HepG2 (cell line): ENCODE data around the gene ORC2. TPM values are rescaled to one million over a fixed set of nuclear protein-coding genes. Genes with fewer than 3 reads are reported as not detected.

Source experiments
- AGO1 ChIP-seq: fragments of 200-400 bp; formaldehyde crosslinking; IDR thresholded peaks from 2 replicates; pipeline ENCODE4 v1.6.1; 2017; ENCODE audit warnings: mild to moderate bottlenecking, low read depth, low read length, moderate library complexity; ENCODE audit not compliant: poor library complexity, severe bottlenecking
- ARNT ChIP-seq: fragments of 450-650 bp; IDR thresholded peaks from 2 replicates; pipeline ENCODE4 v1.6.1; 2017
- CREB1 ChIP-seq, 2 experiments: fragments of 450-650 bp in 1 of 2; IDR thresholded peaks; 2 replicates each; pipeline ENCODE4 v1.6.1; 2016 to 2017; ENCODE audit warnings: control low read depth in 1 of 2, mild to moderate bottlenecking in 1 of 2, missing compliant biosample characterization in 1 of 2, missing genetic modification characterization in 1 of 2
- E2F2 ChIP-seq: sonication (generic); formaldehyde crosslinking; IDR thresholded peaks from 2 replicates; pipeline ENCODE4 v1.4.0; 2020; ENCODE audit warnings: missing genetic modification reagents, borderline replicate concordance
- ERF ChIP-seq: IDR thresholded peaks from 2 replicates; pipeline ENCODE4 v1.6.1; 2018; ENCODE audit warnings: missing biosample characterization, missing genetic modification reagents
- EZH2 ChIP-seq: conservative IDR thresholded peaks from 2 replicates; pipeline ENCODE4 v1.6.1; 2012; ENCODE audit warnings: mild to moderate bottlenecking, low read depth, low read length, moderate library complexity
- HDAC1 ChIP-seq: sonication (generic); formaldehyde crosslinking; IDR thresholded peaks from 2 replicates; pipeline ENCODE4 v1.5.1; 2020; ENCODE audit warnings: mild to moderate bottlenecking, missing genetic modification reagents
- HNF4A ChIP-seq: sonication (generic); formaldehyde crosslinking; IDR thresholded peaks from 2 replicates; pipeline ENCODE4 v1.4.0; 2020; ENCODE audit warnings: missing genetic modification reagents
- JDP2 ChIP-seq: sonication (generic); formaldehyde crosslinking; IDR thresholded peaks from 2 replicates; pipeline ENCODE4 v1.8.1; 2022; ENCODE audit warnings: missing genetic modification reagents, borderline replicate concordance
- KAT2B ChIP-seq: fragments of 150-350 bp; IDR thresholded peaks from 2 replicates; pipeline ENCODE4 v1.6.1; 2014; ENCODE audit warnings: low read depth, low read length, borderline replicate concordance
- MIER2 ChIP-seq: IDR thresholded peaks from 2 replicates; pipeline ENCODE4 v1.6.1; 2016; ENCODE audit warnings: missing biosample characterization, missing genetic modification reagents
- MXD1 ChIP-seq: sonication (generic); formaldehyde crosslinking; IDR thresholded peaks from 2 replicates; pipeline ENCODE4 v1.4.0; 2020; ENCODE audit warnings: mild to moderate bottlenecking, missing genetic modification reagents
- MXI1 ChIP-seq: IDR thresholded peaks from 3 replicates; pipeline ENCODE4 v1.6.1; 2012; ENCODE audit warnings: low read depth, low read length, inconsistent platforms, borderline replicate concordance
- TBX2 ChIP-seq: sonication (generic); formaldehyde crosslinking; IDR thresholded peaks from 2 replicates; pipeline ENCODE4 v1.5.0; 2020; ENCODE audit warnings: missing genetic modification reagents, mild to moderate bottlenecking, borderline replicate concordance
- ZBTB20 ChIP-seq: sonication (generic); formaldehyde crosslinking; IDR thresholded peaks from 2 replicates; pipeline ENCODE4 v1.8.1; 2023; ENCODE audit warnings: missing genetic modification reagents, low read depth, mild to moderate bottlenecking, borderline replicate concordance
- ZBTB46 ChIP-seq: sonication (generic); formaldehyde crosslinking; IDR thresholded peaks from 2 replicates; pipeline ENCODE4 v1.4.0; 2020; ENCODE audit warnings: mild to moderate bottlenecking, missing genetic modification reagents, borderline replicate concordance
- ZFP62 ChIP-seq: sonication (generic); formaldehyde crosslinking; IDR thresholded peaks from 2 replicates; pipeline ENCODE4 v1.4.0; 2020; ENCODE audit warnings: missing genetic modification reagents
- ZNF430 ChIP-seq: sonication (generic); formaldehyde crosslinking; IDR thresholded peaks from 2 replicates; pipeline ENCODE4 v1.9.0; 2021; ENCODE audit warnings: mild to moderate bottlenecking, missing genetic modification reagents
- ZNF644 ChIP-seq: IDR thresholded peaks from 2 replicates; pipeline ENCODE4 v1.6.1; 2016; ENCODE audit warnings: low read depth
- ZSCAN9 ChIP-seq: IDR thresholded peaks from 2 replicates; pipeline ENCODE4 v1.6.1; 2016; ENCODE audit warnings: borderline replicate concordance
- polyA plus RNA-seq, 8 experiments: library from polyadenylated mRNA; depleted of rRNA in 3 of 8; stranded (reverse) in 7 of 8; unstranded in 1 of 8; fragments of >200 nt; fragmentation: Illumina TruSeq in 4 of 8; extraction: Trizol in 4 of 8; gene quantifications; 2 replicates each; pipeline versions ENCODE4 v1.2.1 to v1.2.3, GENCODE V29; 2011 to 2016; ENCODE audit warnings: low read depth in 4 of 8, missing spikeins in 1 of 8, mixed read lengths in 1 of 8; ENCODE audit not compliant: insufficient read depth in 1 of 8
- total RNA-seq, 5 experiments: library from RNA; depleted of rRNA; stranded (reverse); fragments of >200 nt; fragmentation: Illumina TruSeq; extraction: Trizol; gene quantifications; 2 replicates each; pipeline ENCODE4 v1.2.3, GENCODE V29; 2016; ENCODE audit warnings: low read depth in 1 of 5
- TF ChIP-seq, protein P1 (sequence below): sonication (generic); formaldehyde crosslinking; IDR thresholded peaks from 2 replicates; pipeline ENCODE4 v1.5.0; 2020; ENCODE audit warnings: missing genetic modification reagents
- TF ChIP-seq, protein P2 (sequence below): sonication (generic); formaldehyde crosslinking; IDR thresholded peaks from 2 replicates; pipeline ENCODE4 v1.4.0; 2020; ENCODE audit warnings: missing genetic modification reagents, borderline replicate concordance

ORC2 gene
- total and polyA plus RNA-seq, 2 of the 13 experiments (the other 11 are each of a cell fraction or from before 2014, with no cell fraction given): 19.3 to 73.5 TPM

DNA sequence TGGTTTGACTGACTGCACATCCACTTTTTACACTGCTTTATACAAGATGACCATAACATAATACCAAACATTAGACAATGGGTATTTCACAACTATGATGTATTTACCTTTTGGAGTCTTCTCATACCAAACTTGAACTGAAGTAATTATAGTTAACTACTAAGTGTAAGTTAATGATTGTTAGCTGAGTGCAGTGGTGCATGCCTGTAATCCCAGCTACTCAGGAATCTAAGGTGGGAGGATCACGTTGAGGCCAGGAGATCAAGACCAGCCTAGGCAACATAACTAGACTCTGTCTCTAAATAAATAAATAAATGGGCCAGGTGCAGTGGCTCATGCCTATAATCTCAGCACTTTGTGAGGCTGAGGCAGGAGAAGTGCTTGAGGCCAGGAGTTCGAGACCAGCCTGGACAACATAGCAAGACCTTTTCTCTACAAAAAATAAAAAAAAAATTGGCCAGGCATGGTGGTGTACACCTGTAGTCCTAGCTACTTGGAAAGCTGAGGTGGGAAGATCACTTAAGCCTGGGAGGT, 44.9 kb upstream of the ORC2 start (continued):
- no peak for TF ChIP-seq E2F2 (CRISPR knock-in tag)
- peak; percentile 54 for TF ChIP-seq HNF4A (CRISPR knock-in tag)
- peak; percentile 81 for TF ChIP-seq ZNF644 (CRISPR knock-in tag)
- TF ChIP-seq, protein P1, sequence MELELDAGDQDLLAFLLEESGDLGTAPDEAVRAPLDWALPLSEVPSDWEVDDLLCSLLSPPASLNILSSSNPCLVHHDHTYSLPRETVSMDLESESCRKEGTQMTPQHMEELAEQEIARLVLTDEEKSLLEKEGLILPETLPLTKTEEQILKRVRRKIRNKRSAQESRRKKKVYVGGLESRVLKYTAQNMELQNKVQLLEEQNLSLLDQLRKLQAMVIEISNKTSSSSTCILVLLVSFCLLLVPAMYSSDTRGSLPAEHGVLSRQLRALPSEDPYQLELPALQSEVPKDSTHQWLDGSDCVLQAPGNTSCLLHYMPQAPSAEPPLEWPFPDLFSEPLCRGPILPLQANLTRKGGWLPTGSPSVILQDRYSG (CRISPR knock-in tag): no peak
- TF ChIP-seq ARNT: no peak
- no peak; the same call in 1 of the 2 replicates for TF ChIP-seq MIER2 (CRISPR knock-in tag)
- no peak for TF ChIP-seq ZSCAN9 (CRISPR knock-in tag)
- TF ChIP-seq JDP2 (CRISPR knock-in tag): no peak
- no peak for TF ChIP-seq AGO1
- 0 out of 2 replicates have a peak, but pooled peaks have one; percentile 30 for TF ChIP-seq ZBTB20 (CRISPR knock-in tag)
- TF ChIP-seq TBX2 (CRISPR knock-in tag): peak; percentile 92
- TF ChIP-seq CREB1 (IDR thresholded peaks at IDR 0.05): peak; percentile 23; the same call in 1 of the 2 replicates
- TF ChIP-seq CREB1 (CRISPR knock-in tag; IDR thresholded peaks at IDR 0.05): peak; percentile 62
- TF ChIP-seq EZH2: no peak
- no peak for TF ChIP-seq KAT2B
- TF ChIP-seq, protein P2, sequence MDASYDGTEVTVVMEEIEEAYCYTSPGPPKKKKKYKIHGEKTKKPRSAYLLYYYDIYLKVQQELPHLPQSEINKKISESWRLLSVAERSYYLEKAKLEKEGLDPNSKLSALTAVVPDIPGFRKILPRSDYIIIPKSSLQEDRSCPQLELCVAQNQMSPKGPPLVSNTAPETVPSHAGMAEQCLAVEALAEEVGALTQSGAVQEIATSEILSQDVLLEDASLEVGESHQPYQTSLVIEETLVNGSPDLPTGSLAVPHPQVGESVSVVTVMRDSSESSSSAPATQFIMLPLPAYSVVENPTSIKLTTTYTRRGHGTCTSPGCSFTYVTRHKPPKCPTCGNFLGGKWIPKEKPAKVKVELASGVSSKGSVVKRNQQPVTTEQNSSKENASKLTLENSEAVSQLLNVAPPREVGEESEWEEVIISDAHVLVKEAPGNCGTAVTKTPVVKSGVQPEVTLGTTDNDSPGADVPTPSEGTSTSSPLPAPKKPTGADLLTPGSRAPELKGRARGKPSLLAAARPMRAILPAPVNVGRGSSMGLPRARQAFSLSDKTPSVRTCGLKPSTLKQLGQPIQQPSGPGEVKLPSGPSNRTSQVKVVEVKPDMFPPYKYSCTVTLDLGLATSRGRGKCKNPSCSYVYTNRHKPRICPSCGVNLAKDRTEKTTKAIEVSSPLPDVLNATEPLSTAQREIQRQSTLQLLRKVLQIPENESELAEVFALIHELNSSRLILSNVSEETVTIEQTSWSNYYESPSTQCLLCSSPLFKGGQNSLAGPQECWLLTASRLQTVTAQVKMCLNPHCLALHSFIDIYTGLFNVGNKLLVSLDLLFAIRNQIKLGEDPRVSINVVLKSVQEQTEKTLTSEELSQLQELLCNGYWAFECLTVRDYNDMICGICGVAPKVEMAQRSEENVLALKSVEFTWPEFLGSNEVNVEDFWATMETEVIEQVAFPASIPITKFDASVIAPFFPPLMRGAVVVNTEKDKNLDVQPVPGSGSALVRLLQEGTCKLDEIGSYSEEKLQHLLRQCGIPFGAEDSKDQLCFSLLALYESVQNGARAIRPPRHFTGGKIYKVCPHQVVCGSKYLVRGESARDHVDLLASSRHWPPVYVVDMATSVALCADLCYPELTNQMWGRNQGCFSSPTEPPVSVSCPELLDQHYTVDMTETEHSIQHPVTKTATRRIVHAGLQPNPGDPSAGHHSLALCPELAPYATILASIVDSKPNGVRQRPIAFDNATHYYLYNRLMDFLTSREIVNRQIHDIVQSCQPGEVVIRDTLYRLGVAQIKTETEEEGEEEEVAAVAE (CRISPR knock-in tag): no peak
- TF ChIP-seq HDAC1: no peak
- no peak for TF ChIP-seq MXD1 (CRISPR knock-in tag)
- TF ChIP-seq ERF (CRISPR knock-in tag): no peak
- TF ChIP-seq ZFP62 (CRISPR knock-in tag): no peak
- no peak for TF ChIP-seq ZBTB46 (CRISPR knock-in tag)
- TF ChIP-seq MXI1: peak; percentile 45; the same call in 1 of the 3 replicates
- TF ChIP-seq ZNF430 (CRISPR knock-in tag): no peak; the same call in 1 of the 2 replicates
